Mesendoderm (in vitro differentiated cells): ENCODE data around the gene C4B.
"Not testable (repeated sequence)": the region's sequence is repeated elsewhere in the genome, so short reads cannot be mapped to it uniquely, and the experiment has no call there.

Experiments
- DNase-seq: peaks from one replicate; pipeline ENCODE4 v3.0.0; 2013
- H2AK5ac ChIP-seq: 2 replicates; pipeline ENCODE4 v1.6.1; 2013; ENCODE audit warnings: low read length, inconsistent platforms
- H2BK120ac ChIP-seq: 2 replicates; pipeline ENCODE4 v1.6.1; 2013; ENCODE audit warnings: low read depth, mild to moderate bottlenecking, low read length, moderate library complexity, mixed read lengths
- H2BK15ac ChIP-seq: replicated peaks from 2 replicates; pipeline ENCODE4 v1.6.1; 2013; ENCODE audit warnings: low read depth, mild to moderate bottlenecking, moderate library complexity
- H2BK5ac ChIP-seq: 2 replicates; pipeline ENCODE4 v1.6.1; 2013; ENCODE audit warnings: low read length, inconsistent platforms
- H3K18ac ChIP-seq: 2 replicates; pipeline ENCODE4 v1.6.1; 2013; ENCODE audit warnings: mild to moderate bottlenecking, low read length, mixed read lengths
- H3K23ac ChIP-seq: one replicate; pipeline ENCODE4 v1.6.1; 2013; ENCODE audit warnings: low read length
- H3K27ac ChIP-seq: 2 replicates; pipeline ENCODE4 v1.5.1; 2013; ENCODE audit warnings: low read depth, mild to moderate bottlenecking, inconsistent platforms, low read length, moderate library complexity
- H3K27me3 ChIP-seq: 2 replicates; pipeline ENCODE4 v1.6.1; 2013; ENCODE audit warnings: low read length, control low read depth, mild to moderate bottlenecking, inconsistent platforms; ENCODE audit not compliant: insufficient read depth, poor library complexity
- H3K36me3 ChIP-seq: 2 replicates; pipeline ENCODE4 v1.6.1; 2013; ENCODE audit warnings: low read length, inconsistent platforms; ENCODE audit not compliant: control insufficient read depth, insufficient read depth
- H3K4ac ChIP-seq: one replicate; pipeline ENCODE4 v1.6.1; 2013; ENCODE audit warnings: low read depth, mild to moderate bottlenecking, low read length, moderate library complexity
- H3K4me1 ChIP-seq: 2 replicates; pipeline ENCODE4 v1.6.1; 2013; ENCODE audit warnings: low read depth, low read length, inconsistent platforms; ENCODE audit not compliant: control insufficient read depth
- H3K4me2 ChIP-seq: 2 replicates; pipeline ENCODE4 v1.6.1; 2013; ENCODE audit warnings: low read length
- H3K4me3 ChIP-seq: 2 replicates; pipeline ENCODE4 v1.5.1; 2013; ENCODE audit warnings: mild to moderate bottlenecking, low read length
- H3K56ac ChIP-seq: one replicate; pipeline ENCODE4 v1.6.1; 2013; ENCODE audit warnings: low read length
- H3K79me1 ChIP-seq: 2 replicates; pipeline ENCODE4 v1.6.1; 2013; ENCODE audit warnings: low read length, inconsistent platforms
- H3K79me2 ChIP-seq: 2 replicates; pipeline ENCODE4 v1.6.1; 2013; ENCODE audit warnings: mild to moderate bottlenecking, low read length; ENCODE audit not compliant: control insufficient read depth, insufficient read depth
- H3K9ac ChIP-seq: 2 replicates; pipeline ENCODE4 v1.6.1; 2013; ENCODE audit warnings: low read length, inconsistent platforms
- H4K5ac ChIP-seq: one replicate; pipeline ENCODE4 v1.6.1; 2013; ENCODE audit warnings: low read length
- H4K8ac ChIP-seq: one replicate; pipeline ENCODE4 v1.6.1; 2013; ENCODE audit warnings: low read depth, mild to moderate bottlenecking, control low read depth, low read length, moderate library complexity
- WGBS: extraction: QIAGEN DNeasy Blood & Tissue Kit; methylation state at CpG from one replicate; pipeline ENCODE4 v1.1.7; 2013; ENCODE audit warnings: low lambda C conversion rate, missing lambda C conversion rate; ENCODE audit not compliant: insufficient coverage; ENCODE audit errors: extremely low coverage; 5-methylcytosine and 5-hydroxymethylcytosine counted together

Gene C4B

GRCh38 chr6:32029553-32029952 is 15.0 kb downstream of the C4B start:
- not testable (repeated sequence) for H3K79me2 ChIP-seq, H3K56ac ChIP-seq, H3K27ac ChIP-seq, H3K27me3 ChIP-seq, H4K8ac ChIP-seq, H3K36me3 ChIP-seq, H3K4ac ChIP-seq, H3K4me1 ChIP-seq, H3K23ac ChIP-seq, H2BK5ac ChIP-seq, H2AK5ac ChIP-seq, H4K5ac ChIP-seq, H3K9ac ChIP-seq, H3K18ac ChIP-seq, DNase-seq, H3K4me2 ChIP-seq, H2BK120ac ChIP-seq, H3K4me3 ChIP-seq, H3K79me1 ChIP-seq, H2BK15ac ChIP-seq
- WGBS = no CpG with 5 or more reads among the region's 14 CpGs

GRCh38 chr6:32035283-32036013 is 20.9 kb downstream of the C4B start:
- not testable (repeated sequence) for DNase-seq, H3K9ac ChIP-seq, H3K36me3 ChIP-seq, H3K4me3 ChIP-seq, H2AK5ac ChIP-seq, H3K4me1 ChIP-seq, H3K23ac ChIP-seq, H4K5ac ChIP-seq, H3K79me1 ChIP-seq, H3K4ac ChIP-seq, H3K4me2 ChIP-seq, H3K27ac ChIP-seq, H3K27me3 ChIP-seq, H3K18ac ChIP-seq, H4K8ac ChIP-seq, H2BK120ac ChIP-seq, H3K79me2 ChIP-seq, H2BK5ac ChIP-seq, H3K56ac ChIP-seq, H2BK15ac ChIP-seq
- no CpG with 5 or more reads among the region's 16 CpGs for WGBS

- not testable (repeated sequence) for H4K5ac ChIP-seq, H3K9ac ChIP-seq, H3K79me1 ChIP-seq, H3K4me2 ChIP-seq, H3K18ac ChIP-seq, H3K27me3 ChIP-seq, H2BK15ac ChIP-seq, H3K4me1 ChIP-seq, H4K8ac ChIP-seq, H3K23ac ChIP-seq, DNase-seq, H2BK5ac ChIP-seq, H3K56ac ChIP-seq, H2BK120ac ChIP-seq, H2AK5ac ChIP-seq, H3K79me2 ChIP-seq, H3K4ac ChIP-seq, H3K27ac ChIP-seq, H3K4me3 ChIP-seq, H3K36me3 ChIP-seq
- no CpG with 5 or more reads among the region's 5 CpGs for WGBS
These were observed 22.5 kb downstream of the C4B start for GRCh38 chr6:32037136-32037535.

- WGBS = no CpG with 5 or more reads among the region's 19 CpGs
- not testable (repeated sequence) for H3K27ac ChIP-seq
These were observed 23.3 kb downstream of the C4B start, which contains the start of gene CYP21A2 for GRCh38 chr6:32037598-32038524. Gene CYP21A2, plus strand, starts transcription at chr6:32038415. Its CDS starts 8 bp downstream, at chr6:32038423.

GRCh38 chr6:32038878-32039277 is 24.3 kb downstream of the C4B start:
- H3K4me3 ChIP-seq, H3K27me3 ChIP-seq, H3K36me3 ChIP-seq, H2BK120ac ChIP-seq, H3K27ac ChIP-seq, H3K23ac ChIP-seq, H3K4me1 ChIP-seq, H3K56ac ChIP-seq, H3K4me2 ChIP-seq, H3K79me2 ChIP-seq, H3K79me1 ChIP-seq, DNase-seq, H2BK15ac ChIP-seq, H3K18ac ChIP-seq, H2AK5ac ChIP-seq, H4K5ac ChIP-seq, H3K4ac ChIP-seq, H4K8ac ChIP-seq, H3K9ac ChIP-seq, H2BK5ac ChIP-seq: not testable (repeated sequence)
- no CpG with 5 or more reads among the region's 5 CpGs for WGBS

More at GRCh38 chr6:32037598-32038524, 23.3 kb downstream of the C4B start, which contains the start of gene CYP21A2:
- H3K56ac ChIP-seq, H4K5ac ChIP-seq, H2BK5ac ChIP-seq, H4K8ac ChIP-seq, H2BK120ac ChIP-seq, H3K4me2 ChIP-seq, H3K79me2 ChIP-seq, H3K9ac ChIP-seq, H2BK15ac ChIP-seq, H3K4me1 ChIP-seq, H3K4ac ChIP-seq, H3K36me3 ChIP-seq, H3K79me1 ChIP-seq, H3K18ac ChIP-seq, H2AK5ac ChIP-seq, H3K4me3 ChIP-seq, DNase-seq, H3K27me3 ChIP-seq, H3K23ac ChIP-seq: not testable (repeated sequence)
